Endothelial cell of umbilical vein (primary cell): Measurements from ENCODE around the gene VWA8.

Experiments
- EZH2 ChIP-seq: IDR thresholded peaks from 2 replicates; pipeline ENCODE4 v1.6.1; 2012; ENCODE audit warnings: borderline replicate concordance, low read depth, mild to moderate bottlenecking, moderate library complexity, low read length, inconsistent platforms; ENCODE audit not compliant: severe bottlenecking
- MYC ChIP-seq: IDR thresholded peaks from one replicate; pipeline ENCODE4 v1.6.1; 2011; ENCODE audit warnings: mild to moderate bottlenecking, low read depth, low read length
- POLR2A ChIP-seq: IDR thresholded peaks from 2 replicates; pipeline ENCODE4 v1.6.1; 2012; ENCODE audit warnings: low read depth, mild to moderate bottlenecking, control low read depth, low read length
- TF ChIP-seq, protein P1 (sequence below), 2 donors: IDR thresholded peaks; 1 replicate in 1 of 2; 2 replicates in 1 of 2; pipeline ENCODE4 v1.5.1; 2011; ENCODE audit warnings: low read length in 2 of 2, mild to moderate bottlenecking in 2 of 2, moderate library complexity in 2 of 2, control low read depth in 1 of 2, inconsistent platforms in 1 of 2, low read depth in 1 of 2; ENCODE audit not compliant: insufficient read depth in 1 of 2; ENCODE audit errors: extremely low read depth in 1 of 2
- TF ChIP-seq, protein P2 (sequence below): IDR thresholded peaks from 2 replicates; pipeline ENCODE4 v1.6.1; 2011; ENCODE audit not compliant: insufficient read depth, insufficient read length

DNA sequence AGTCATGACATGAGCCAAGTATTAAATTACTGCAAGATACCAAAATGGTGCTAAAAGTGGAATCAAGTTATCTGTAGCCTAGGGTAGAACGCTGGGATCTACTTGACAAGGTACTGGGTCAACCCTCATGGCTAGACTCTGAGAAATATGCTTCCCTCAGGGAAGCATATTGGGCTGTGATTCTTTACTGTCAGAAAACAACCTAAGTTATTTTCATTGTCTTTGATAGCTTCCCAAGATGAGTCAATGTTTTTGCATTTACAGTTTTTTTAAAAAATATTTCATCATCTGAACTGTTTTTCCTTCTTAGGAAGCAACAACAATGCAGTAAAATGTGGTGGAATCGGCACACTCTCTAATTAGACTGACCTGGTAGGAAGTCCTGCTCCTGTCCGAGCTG lies 285.6 kb downstream of the VWA8 start:
- TF ChIP-seq, protein P1, sequence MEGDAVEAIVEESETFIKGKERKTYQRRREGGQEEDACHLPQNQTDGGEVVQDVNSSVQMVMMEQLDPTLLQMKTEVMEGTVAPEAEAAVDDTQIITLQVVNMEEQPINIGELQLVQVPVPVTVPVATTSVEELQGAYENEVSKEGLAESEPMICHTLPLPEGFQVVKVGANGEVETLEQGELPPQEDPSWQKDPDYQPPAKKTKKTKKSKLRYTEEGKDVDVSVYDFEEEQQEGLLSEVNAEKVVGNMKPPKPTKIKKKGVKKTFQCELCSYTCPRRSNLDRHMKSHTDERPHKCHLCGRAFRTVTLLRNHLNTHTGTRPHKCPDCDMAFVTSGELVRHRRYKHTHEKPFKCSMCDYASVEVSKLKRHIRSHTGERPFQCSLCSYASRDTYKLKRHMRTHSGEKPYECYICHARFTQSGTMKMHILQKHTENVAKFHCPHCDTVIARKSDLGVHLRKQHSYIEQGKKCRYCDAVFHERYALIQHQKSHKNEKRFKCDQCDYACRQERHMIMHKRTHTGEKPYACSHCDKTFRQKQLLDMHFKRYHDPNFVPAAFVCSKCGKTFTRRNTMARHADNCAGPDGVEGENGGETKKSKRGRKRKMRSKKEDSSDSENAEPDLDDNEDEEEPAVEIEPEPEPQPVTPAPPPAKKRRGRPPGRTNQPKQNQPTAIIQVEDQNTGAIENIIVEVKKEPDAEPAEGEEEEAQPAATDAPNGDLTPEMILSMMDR (IDR thresholded peaks at IDR 0.05; ENCODE audit: extremely low read depth in 1 of 2, insufficient read depth in 1 of 2, low read depth in 1 of 2, low read length in 2 of 2), result no peak
- TF ChIP-seq, protein P2, sequence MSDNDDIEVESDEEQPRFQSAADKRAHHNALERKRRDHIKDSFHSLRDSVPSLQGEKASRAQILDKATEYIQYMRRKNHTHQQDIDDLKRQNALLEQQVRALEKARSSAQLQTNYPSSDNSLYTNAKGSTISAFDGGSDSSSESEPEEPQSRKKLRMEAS, result no peak
- no peak for TF ChIP-seq EZH2
- TF ChIP-seq POLR2A, result no peak
- no peak for TF ChIP-seq MYC
